ENCODE results near the gene HABP2.

- TF ChIP-seq MAX (CRISPR knock-in tag; IDR thresholded peaks at IDR 0.05): no peak
- no peak for TF ChIP-seq ZNF121 (CRISPR knock-in tag; IDR thresholded peaks at IDR 0.05)
- TF ChIP-seq CTCF (IDR thresholded peaks at IDR 0.05): no peak
- no peak for TF ChIP-seq ESRRA (CRISPR knock-in tag; IDR thresholded peaks at IDR 0.05; ENCODE audit: borderline replicate concordance)
- TF ChIP-seq ZNF263 (CRISPR knock-in tag; IDR thresholded peaks at IDR 0.05; ENCODE audit: low read depth): no peak
- no peak for TF ChIP-seq PREB (CRISPR knock-in tag; IDR thresholded peaks at IDR 0.05; ENCODE audit: borderline replicate concordance)
- TF ChIP-seq ZNF512 (CRISPR knock-in tag; IDR thresholded peaks at IDR 0.05; ENCODE audit: borderline replicate concordance): no peak
- no peak for TF ChIP-seq ZNF232 (CRISPR knock-in tag; IDR thresholded peaks at IDR 0.05)
- no peak for TF ChIP-seq STAT6 (CRISPR knock-in tag; conservative IDR thresholded peaks at IDR 0.05; ENCODE audit: low read depth)
- TF ChIP-seq CREB1 (CRISPR knock-in tag; IDR thresholded peaks at IDR 0.05): no peak
- TF ChIP-seq ZBTB43 (CRISPR knock-in tag; IDR thresholded peaks at IDR 0.05): no peak
- no peak for TF ChIP-seq ATF1 (CRISPR knock-in tag; IDR thresholded peaks at IDR 0.05)
- no peak for TF ChIP-seq ZNF281 (CRISPR knock-in tag; IDR thresholded peaks at IDR 0.05)
- TF ChIP-seq FOXP1 (CRISPR knock-in tag; IDR thresholded peaks at IDR 0.05; ENCODE audit: borderline replicate concordance): no peak
These were observed 79.0 kb downstream of the HABP2 start for GRCh38 chr10:113631684-113632367.

Data from WTC11 (cell line).